GM19043 (cell line): Measurements from ENCODE around the gene CHIA.
"Not testable (repeated sequence)": the region's sequence is repeated elsewhere in the genome, so short reads cannot be mapped to it uniquely, and the experiment has no call there.

ENCODE experiments used
- ATAC-seq: cut with Tn5 transposase; IDR thresholded peaks from one replicate; pipeline ENCODE4 v1.9.1; 2021; ENCODE audit warnings: low read depth; ENCODE audit not compliant: unreplicated experiment

The CHIA gene

GRCh38 chr1:111283838-111284237 lies 6.8 kb upstream of the CHIA start:
- ATAC-seq, result no peak

GRCh38 chr1:111285879-111286278 lies 4.8 kb upstream of the CHIA start:
- ATAC-seq, result no peak

- ATAC-seq, result no peak
Measured at GRCh38 chr1:111286912-111287311, 3.7 kb upstream of the CHIA start.

- ATAC-seq, result no peak
Measured at GRCh38 chr1:111289371-111289770, 1.3 kb upstream of the CHIA start.

- no peak for ATAC-seq
Measured at GRCh38 chr1:111290104-111290503, 547 bp upstream of the CHIA start.

- ATAC-seq, result no peak
Measured at GRCh38 chr1:111294390-111294789, 3.7 kb downstream of the CHIA start.

- no peak for ATAC-seq
Measured at GRCh38 chr1:111302374-111302773, 11.7 kb downstream of the CHIA start.

- ATAC-seq, result no peak
Measured at GRCh38 chr1:111309690-111310089, 19.0 kb downstream of the CHIA start.

GRCh38 chr1:111318523-111318922 lies 27.9 kb downstream of the CHIA start:
- ATAC-seq, result no peak

GRCh38 chr1:111320066-111320879 lies 29.6 kb downstream of the CHIA start:
- ATAC-seq, result no peak

GRCh38 chr1:111323231-111323630 lies 32.6 kb downstream of the CHIA start:
- no peak for ATAC-seq

GRCh38 chr1:111332190-111332589 lies 41.5 kb downstream of the CHIA start:
- no peak for ATAC-seq

- no peak for ATAC-seq
Measured at GRCh38 chr1:111334169-111334568, 43.5 kb downstream of the CHIA start.

GRCh38 chr1:111335214-111335877 lies 44.7 kb downstream of the CHIA start:
- not testable (repeated sequence) for ATAC-seq

- ATAC-seq, result not testable (repeated sequence)
Measured at GRCh38 chr1:111338849-111339248, 48.2 kb downstream of the CHIA start.

- peak; percentile 85 for ATAC-seq
Measured at GRCh38 chr1:111346089-111346885, 55.6 kb downstream of the CHIA start.

GRCh38 chr1:111347026-111347425 lies 56.4 kb downstream of the CHIA start:
- ATAC-seq, result no peak

- no peak for ATAC-seq
Measured at GRCh38 chr1:111351700-111352099, 61.0 kb downstream of the CHIA start.

GRCh38 chr1:111354584-111354983 lies 63.9 kb downstream of the CHIA start:
- no peak for ATAC-seq

- ATAC-seq, result no peak
Measured at GRCh38 chr1:111358964-111359363, 68.3 kb downstream of the CHIA start.

GRCh38 chr1:111359376-111359775 lies 68.7 kb downstream of the CHIA start:
- ATAC-seq, result no peak
